B cell (primary cell): Measurements from ENCODE around the gene HEXIM2. TPM values are rescaled to one million over a fixed set of nuclear protein-coding genes. Genes with fewer than 3 reads are reported as not detected.

Experiments used
- ATAC-seq: fragments of 200-7000 bp; cut with Tn5 transposase; one replicate; pipeline ENCODE4 v1.10.0; 2021; ENCODE audit warnings: low read depth, mild to moderate bottlenecking, moderate number of reproducible peaks, moderate library complexity
- CTCF ChIA-PET: fragments of 350-600 bp; sonication (Branson Sonifier 250); formaldehyde crosslinking; loops from one replicate; lab custom pipeline; 2021; ENCODE audit warnings: antibody characterized with exemption, inconsistent platforms; lab: Charles Lee
- POLR2A ChIA-PET: fragments of 350-600 bp; sonication (Branson Sonifier 250); formaldehyde crosslinking; loops from one replicate; lab custom pipeline; 2021; ENCODE audit warnings: antibody characterized with exemption; lab: Charles Lee
- DNase-seq: peaks from one replicate; pipeline ENCODE4 v3.0.0; 2013
- H2AFZ ChIP-seq: 2 replicates; pipeline ENCODE4 v1.6.1; 2012; ENCODE audit warnings: mild to moderate bottlenecking, low read depth, low read length; ENCODE audit not compliant: insufficient read depth, poor library complexity, severe bottlenecking
- H3K27ac ChIP-seq, 2 donors: 1 replicate in 1 of 2; 2 replicates in 1 of 2; pipeline ENCODE4 v1.5.1; 2012 to 2013; ENCODE audit warnings: low read length in 2 of 2, mild to moderate bottlenecking in 2 of 2, moderate library complexity in 1 of 2
- H3K27me3 ChIP-seq, 4 experiments: fragments of 200-600 bp in 1 of 4; sonication (generic) in 1 of 4; replicated peaks in 1 of 4; 1 replicate in 2 of 4; 2 replicates in 2 of 4; pipeline versions ENCODE4 v1.6.1 to v1.7.0; 2013 to 2016; ENCODE audit warnings: low read length in 3 of 4, mild to moderate bottlenecking in 2 of 4, mixed read lengths in 1 of 4, moderate library complexity in 1 of 4; ENCODE audit not compliant: insufficient read depth in 4 of 4, control insufficient read depth in 3 of 4; ENCODE audit errors: control extremely low read depth in 1 of 4
- H3K36me3 ChIP-seq, 2 experiments: replicated peaks in 1 of 2; 1 replicate in 1 of 2; 2 replicates in 1 of 2; pipeline versions ENCODE4 v1.6.1 to v1.7.1; 2013; ENCODE audit warnings: low read length in 1 of 2; ENCODE audit not compliant: insufficient read depth in 2 of 2, control insufficient read depth in 1 of 2; ENCODE audit errors: control extremely low read depth in 1 of 2, extremely low read depth in 1 of 2
- H3K4me1 ChIP-seq, 2 donors: fragments of 200-600 bp in 1 of 2; sonication (generic) in 1 of 2; 1 replicate in 1 of 2; 2 replicates in 1 of 2; pipeline versions ENCODE4 v1.5.1 to v1.6.1; 2013 to 2017; ENCODE audit warnings: low read length in 2 of 2; ENCODE audit not compliant: control insufficient read depth in 2 of 2, insufficient read depth in 2 of 2
- H3K4me2 ChIP-seq: replicated peaks from 2 replicates; pipeline ENCODE3; 2012; ENCODE audit warnings: mild to moderate bottlenecking, low read depth, low read length; ENCODE audit not compliant: poor library complexity, severe bottlenecking
- H3K4me3 ChIP-seq, 5 experiments: fragments of 200-600 bp in 1 of 5; sonication (generic) in 1 of 5; 1 replicate in 3 of 5; 2 replicates in 2 of 5; pipeline versions ENCODE4 v1.5.1 to v1.7.0; 2011 to 2016; ENCODE audit warnings: low read length in 4 of 5, mild to moderate bottlenecking in 4 of 5, low read depth in 2 of 5, control low read depth in 1 of 5, moderate library complexity in 1 of 5; ENCODE audit not compliant: insufficient read depth in 1 of 5; ENCODE audit errors: control extremely low read depth in 1 of 5, extremely low read depth in 1 of 5
- H3K79me2 ChIP-seq: fragments of 200-600 bp; sonication (generic); one replicate; pipeline ENCODE4 v1.6.0; 2016; ENCODE audit warnings: low read length; ENCODE audit not compliant: control insufficient read depth, insufficient read depth
- H3K9ac ChIP-seq: fragments of 200-600 bp; sonication (generic); 2 replicates; pipeline ENCODE4 v1.6.1; 2017; ENCODE audit warnings: mild to moderate bottlenecking, low read length, moderate library complexity
- H3K9me3 ChIP-seq, 3 donors: one replicate each; pipeline versions ENCODE4 v1.6.1 to v1.7.1; 2013; ENCODE audit warnings: low read length in 2 of 3; ENCODE audit not compliant: control insufficient read depth in 2 of 3, insufficient read depth in 1 of 3; ENCODE audit errors: control extremely low read depth in 1 of 3
- H4K20me1 ChIP-seq: 2 replicates; pipeline ENCODE4 v1.6.0; 2012; ENCODE audit warnings: mild to moderate bottlenecking, low read length; ENCODE audit not compliant: insufficient read depth, control insufficient read depth, poor library complexity, severe bottlenecking
- H3K27ac Mint-ChIP-seq: one replicate; pipeline ENCODE4 v1.8.0; 2021; ENCODE audit warnings: mixed read lengths
- H3K27me3 Mint-ChIP-seq: one replicate; pipeline ENCODE4 v1.8.0; 2021; ENCODE audit warnings: mixed read lengths
- H3K4me1 Mint-ChIP-seq: one replicate; pipeline ENCODE4 v1.8.0; 2021; ENCODE audit warnings: mixed read lengths
- H3K4me3 Mint-ChIP-seq: one replicate; pipeline ENCODE4 v1.8.0; 2021; ENCODE audit warnings: mixed read lengths
- H3K9me3 Mint-ChIP-seq: one replicate; pipeline ENCODE4 v1.8.0; 2022; ENCODE audit warnings: mixed read lengths; ENCODE audit not compliant: insufficient read depth
- EZH2 ChIP-seq: IDR thresholded peaks from 2 replicates; pipeline ENCODE4 v1.6.1; 2012; ENCODE audit warnings: borderline replicate concordance, low read depth, mild to moderate bottlenecking, moderate library complexity, low read length; ENCODE audit not compliant: insufficient read depth, poor library complexity, severe bottlenecking
- WGBS: methylation state at CpG from one replicate; pipeline ENCODE4 v1.1.5; 2013; ENCODE audit warnings: missing lambda C conversion rate; ENCODE audit not compliant: insufficient coverage; 5-methylcytosine and 5-hydroxymethylcytosine counted together
- intact Hi-C: fragments of 100-400 bp; cut with micrococcal nuclease; formaldehyde crosslinking; loops from one replicate; pipeline ENCODE4 v1.10.0; 2022
- polyA plus RNA-seq: library from polyadenylated mRNA; depleted of rRNA; stranded (reverse); fragments of >200 nt; gene quantifications from 2 replicates; pipeline ENCODE4 v1.2.3, GENCODE V29; 2012
- total RNA-seq, 2 donors: library from RNA; stranded (reverse); fragments of 120-200 nt in 1 of 2; gene quantifications; 1 replicate in 1 of 2; 2 replicates in 1 of 2; pipeline versions ENCODE4 v1.2.3 to v1.2.4, GENCODE V29; 2013 to 2022
- TF ChIP-seq, protein P1 (sequence below): fragments of 200-600 bp; IDR thresholded peaks from one replicate; pipeline ENCODE4 v1.8.0; 2022; ENCODE audit warnings: antibody characterized with exemption, mild to moderate bottlenecking

HEXIM2 gene
- total and polyA plus RNA-seq, 2 donors (not counting 1 experiment from before 2014, with no cell fraction given) = 3.7 to 10.0 TPM

DNA sequence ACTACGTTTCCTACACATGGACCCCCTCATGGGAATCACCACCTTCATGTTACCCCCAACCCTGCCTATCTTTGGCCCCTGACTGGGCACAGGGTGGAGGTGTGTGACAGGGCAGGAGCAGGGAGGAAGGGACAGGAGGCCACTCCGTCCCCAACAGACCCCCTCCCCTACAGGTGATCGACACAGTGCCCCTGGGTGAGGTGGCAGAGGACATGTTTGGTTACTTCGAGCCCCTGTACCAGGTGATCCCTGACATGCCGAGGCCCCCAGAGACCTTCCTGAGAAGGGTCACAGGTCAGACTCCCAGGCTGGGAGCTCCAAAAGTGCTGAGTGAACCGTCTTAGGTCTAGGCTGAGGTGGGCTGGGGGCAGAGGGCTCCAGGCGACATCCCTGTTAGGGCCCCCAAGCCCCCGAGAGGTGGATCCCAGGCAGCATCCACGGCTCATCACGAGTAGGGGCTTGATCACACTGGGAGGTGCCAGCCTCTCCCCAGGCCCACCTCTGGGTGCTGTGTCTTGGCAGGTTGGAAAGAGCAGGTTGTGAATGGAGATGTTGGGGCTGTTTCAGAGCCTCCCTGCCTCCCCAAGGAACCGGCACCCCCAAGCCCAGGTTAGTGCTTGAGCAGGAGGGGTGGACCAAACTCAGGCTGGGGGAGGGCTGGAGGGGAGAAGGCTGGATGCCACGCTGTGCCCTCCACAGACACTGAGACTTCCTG lies 24.7 kb upstream of the HEXIM2 start:
- CTCF ChIA-PET = interaction anchor here (1.0 to 10.2 kb wide), 7 partner anchors 8 to 99 kb away, joined by 3 to 242 read pairs (median 36); partner anchors contain the start of genes HEXIM1 and HEXIM2
- no peaks in the 10 kb centered on the region for H3K9me3 ChIP-seq
- Mint-ChIP-seq H3K27me3 (no peaks in the 10 kb centered on the region), H3K27ac (no peak overlapping the region), H3K4me1 (peaks cover 23% of the 10 kb centered on the region), H3K9me3 (no peaks in the 10 kb centered on the region), H3K4me3 (peak overlapping the region; percentile 95)
- POLR2A ChIA-PET = interaction anchor here (0.6 to 2.3 kb wide), 3 partner anchors 10 to 12 kb away, joined by 9 to 36 read pairs (median 10); partner anchors contain the start of gene HEXIM1
- peaks cover 0 to 12% of the 10 kb centered on the region in 2 experiments for H3K36me3 ChIP-seq
- H3K4me3 ChIP-seq = no peak overlapping the region
- H2AFZ ChIP-seq = no peak overlapping the region
- no peak overlapping the region for H3K9ac ChIP-seq
- H3K27ac ChIP-seq = no peak overlapping the region
- no peaks in the 10 kb centered on the region for H4K20me1 ChIP-seq
- H3K4me2 ChIP-seq = peak overlapping the region; percentile 86
- H3K4me1 ChIP-seq = peaks cover 11 to 16% of the 10 kb centered on the region in 2 donors
- DNase-seq (no peak), ATAC-seq (no peak)
- intact Hi-C loops = no loop called here
- no peaks in the 10 kb centered on the region for H3K27me3 ChIP-seq
- TF ChIP-seq, protein P1, sequence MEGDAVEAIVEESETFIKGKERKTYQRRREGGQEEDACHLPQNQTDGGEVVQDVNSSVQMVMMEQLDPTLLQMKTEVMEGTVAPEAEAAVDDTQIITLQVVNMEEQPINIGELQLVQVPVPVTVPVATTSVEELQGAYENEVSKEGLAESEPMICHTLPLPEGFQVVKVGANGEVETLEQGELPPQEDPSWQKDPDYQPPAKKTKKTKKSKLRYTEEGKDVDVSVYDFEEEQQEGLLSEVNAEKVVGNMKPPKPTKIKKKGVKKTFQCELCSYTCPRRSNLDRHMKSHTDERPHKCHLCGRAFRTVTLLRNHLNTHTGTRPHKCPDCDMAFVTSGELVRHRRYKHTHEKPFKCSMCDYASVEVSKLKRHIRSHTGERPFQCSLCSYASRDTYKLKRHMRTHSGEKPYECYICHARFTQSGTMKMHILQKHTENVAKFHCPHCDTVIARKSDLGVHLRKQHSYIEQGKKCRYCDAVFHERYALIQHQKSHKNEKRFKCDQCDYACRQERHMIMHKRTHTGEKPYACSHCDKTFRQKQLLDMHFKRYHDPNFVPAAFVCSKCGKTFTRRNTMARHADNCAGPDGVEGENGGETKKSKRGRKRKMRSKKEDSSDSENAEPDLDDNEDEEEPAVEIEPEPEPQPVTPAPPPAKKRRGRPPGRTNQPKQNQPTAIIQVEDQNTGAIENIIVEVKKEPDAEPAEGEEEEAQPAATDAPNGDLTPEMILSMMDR = no peak
- TF ChIP-seq EZH2 = no peak
- H3K79me2 ChIP-seq = peaks cover 18% of the 10 kb centered on the region
- WGBS = 96% methylated on average over 9 of the region's 12 CpGs
